K562 (cell line): ENCODE results near the gene B3GALT4. TPM values are rescaled to one million over a fixed set of nuclear protein-coding genes. Genes with fewer than 3 reads are reported as not detected.

Source experiments
- ATAC-seq: fragments of 200-7000 bp; cut with Tn5 transposase; 3 replicates; pipeline ENCODE4 v1.9.1; 2020; ENCODE audit warnings: moderate library complexity
- BruUV-seq: library from RNA; stranded (reverse); fragments of 400-500 nt; replicated peaks from 2 replicates; lab custom pipeline; 2021; lab: Mats Ljungman, UMichigan
- CTCF ChIA-PET: fragments of 300-600 bp; formaldehyde crosslinking; extraction: SDS; loops from one replicate; lab custom pipeline; 2021; ENCODE audit warnings: low intra/inter-chr PET ratio; lab: Yijun Ruan, JAX
- POLR2A ChIA-PET: fragments of 300-600, 350-650 bp; sonication (Branson Sonifier 250); formaldehyde crosslinking; extraction: SDS; loops from one replicate; lab custom pipeline; 2021; ENCODE audit warnings: antibody characterized with exemption, inconsistent platforms; lab: Yijun Ruan, JAX
- DNase-seq, 4 experiments: peaks; one replicate each; pipeline versions ENCODE4 v3.0.0 to v3.0.0-alpha.2; 2011 to 2018; ENCODE audit warnings: low spot score in 3 of 4, mixed read lengths in 3 of 4; ENCODE audit errors: extremely low read depth in 1 of 4
- FAIRE-seq: peaks from 2 replicates; lab custom pipeline; 2011; peaks lifted over from hg19 to GRCh38; lab: Jason Lieb, UNC
- H2AFZ ChIP-seq: 2 replicates; pipeline ENCODE4 v1.6.0; 2011; ENCODE audit warnings: low read depth, low read length, control low read depth, inconsistent platforms
- H3K27ac ChIP-seq: fragments of 200-600 bp; 3 replicates; pipeline ENCODE4 v1.8.0; 2011; ENCODE audit warnings: low read depth, mild to moderate bottlenecking, control low read depth, inconsistent platforms, low read length, moderate library complexity, mixed read lengths; ENCODE audit errors: extremely low read depth
- H3K27me3 ChIP-seq, 2 experiments: fragments of 300-600 bp in 1 of 2; 2 replicates in 1 of 2; 3 replicates in 1 of 2; pipeline versions ENCODE4 v1.6.0 to v1.8.0; 2011; ENCODE audit warnings: inconsistent platforms in 2 of 2, low read length in 2 of 2, mild to moderate bottlenecking in 1 of 2, mixed read lengths in 1 of 2, moderate library complexity in 1 of 2; ENCODE audit not compliant: control insufficient read depth in 2 of 2, insufficient read depth in 2 of 2
- H3K36me3 ChIP-seq: fragments of 300-600 bp; 3 replicates; pipeline ENCODE4 v1.8.0; 2011; ENCODE audit warnings: mild to moderate bottlenecking, low read length, inconsistent platforms; ENCODE audit not compliant: control insufficient read depth, insufficient read depth
- H3K4me1 ChIP-seq, 2 experiments: fragments of 200-600 bp in 1 of 2; replicated peaks in 1 of 2; 2 replicates in 1 of 2; 3 replicates in 1 of 2; pipeline versions ENCODE4 v1.5.1 to v1.8.0; 2011; ENCODE audit warnings: inconsistent platforms in 2 of 2, low read length in 2 of 2, mild to moderate bottlenecking in 1 of 2, mixed read lengths in 1 of 2, moderate library complexity in 1 of 2; ENCODE audit not compliant: control insufficient read depth in 2 of 2, insufficient read depth in 2 of 2
- H3K4me2 ChIP-seq: 2 replicates; pipeline ENCODE4 v1.6.1; 2011; ENCODE audit warnings: low read length, control low read depth, inconsistent platforms, mixed read lengths; ENCODE audit not compliant: insufficient read depth
- H3K4me3 ChIP-seq: fragments of 200-600 bp; sonication (generic), shearing (Covaris generic); 2 replicates; pipeline ENCODE4 v1.5.1; 2016; ENCODE audit warnings: control low read depth, inconsistent platforms
- H3K79me2 ChIP-seq: fragments of 200-600 bp; 3 replicates; pipeline ENCODE4 v1.8.0; 2011; ENCODE audit warnings: low read length, inconsistent platforms; ENCODE audit not compliant: control insufficient read depth, insufficient read depth
- H3K9ac ChIP-seq, 2 experiments: 2 replicates each; pipeline versions ENCODE4 v1.6.0 to v1.6.1; 2011; ENCODE audit warnings: low read depth in 2 of 2, low read length in 2 of 2, control low read depth in 1 of 2, inconsistent platforms in 1 of 2, mild to moderate bottlenecking in 1 of 2, mixed read lengths in 1 of 2; ENCODE audit not compliant: insufficient read depth in 1 of 2
- H3K9me1 ChIP-seq: one replicate; pipeline ENCODE4 v1.6.0; 2011; ENCODE audit warnings: inconsistent platforms, mild to moderate bottlenecking, low read length, moderate library complexity; ENCODE audit not compliant: control insufficient read depth, insufficient read depth
- H3K9me3 ChIP-seq: replicated peaks from 2 replicates; pipeline ENCODE4 v1.5.1; 2011; ENCODE audit warnings: low read depth, low read length, inconsistent platforms; ENCODE audit not compliant: control insufficient read depth, insufficient read depth
- H4K20me1 ChIP-seq: replicated peaks from 2 replicates; pipeline ENCODE4 v1.6.1; 2011; ENCODE audit warnings: low read length, inconsistent platforms, mixed read lengths; ENCODE audit not compliant: control insufficient read depth, insufficient read depth
- BCOR ChIP-seq: fragments of 450-650 bp; IDR thresholded peaks from 2 replicates; pipeline ENCODE4 v1.6.1; 2016
- CHAMP1 ChIP-seq: fragments of 450-650 bp; IDR thresholded peaks from 2 replicates; pipeline ENCODE4 v1.6.1; 2016; ENCODE audit warnings: mild to moderate bottlenecking
- EGR1 ChIP-seq: fragments of 450-650 bp; conservative IDR thresholded peaks from 2 replicates; pipeline ENCODE4 v1.6.1; 2017; ENCODE audit warnings: mild to moderate bottlenecking
- HSF4 ChIP-seq: fragments of 250-450 bp; sonication (Bioruptor Pico); IDR thresholded peaks from 2 replicates; pipeline ENCODE4 v2.1.2; 2022; ENCODE audit warnings: mild to moderate bottlenecking, moderate library complexity, borderline replicate concordance
- IRF1 ChIP-seq: sonication (generic); formaldehyde crosslinking; IDR thresholded peaks from 2 replicates; pipeline ENCODE4 v1.8.0; 2022; ENCODE audit warnings: missing genetic modification reagents, mild to moderate bottlenecking, borderline replicate concordance
- KDM5B ChIP-seq: fragments of 200-600 bp; sonication (generic); IDR thresholded peaks from 2 replicates; pipeline ENCODE4 v1.6.1; 2012; ENCODE audit warnings: low read depth, mild to moderate bottlenecking, moderate library complexity, low read length, control low read depth, inconsistent platforms; ENCODE audit not compliant: insufficient replicate concordance
- MTF1 ChIP-seq: fragments of 250-450 bp; sonication (Bioruptor Pico); IDR thresholded peaks from 2 replicates; pipeline ENCODE4 v1.9.0; 2021; ENCODE audit warnings: moderate library complexity, mild to moderate bottlenecking, inconsistent platforms, borderline replicate concordance
- POLR2B ChIP-seq: fragments of 450-650 bp; IDR thresholded peaks from 2 replicates; pipeline ENCODE4 v1.6.1; 2018; ENCODE audit warnings: low read depth; ENCODE audit not compliant: partially characterized antibody
- POLR2H ChIP-seq: IDR thresholded peaks from 2 replicates; pipeline ENCODE4 v1.6.1; 2016; ENCODE audit warnings: missing genetic modification characterization, low read depth, mild to moderate bottlenecking, control low read depth, missing compliant biosample characterization, moderate library complexity
- RBFOX2 ChIP-seq: fragments of 200-400 bp; formaldehyde crosslinking; IDR thresholded peaks from 2 replicates; pipeline ENCODE4 v1.6.1; 2017; ENCODE audit warnings: low read depth, mild to moderate bottlenecking, low read length, moderate library complexity
- U2AF1 ChIP-seq: fragments of 200-400 bp; formaldehyde crosslinking; optimal IDR thresholded peaks from 2 replicates; pipeline ENCODE3; 2017; ENCODE audit warnings: mild to moderate bottlenecking, low read depth, low read length, moderate library complexity
- XRCC3 ChIP-seq: fragments of 450-650 bp; IDR thresholded peaks from 2 replicates; pipeline ENCODE4 v1.6.1; 2017; ENCODE audit warnings: mild to moderate bottlenecking, moderate library complexity
- ZKSCAN8 ChIP-seq: fragments of 200-800 bp; sonication (Bioruptor generic); IDR thresholded peaks from 2 replicates; pipeline ENCODE4 v1.6.1; 2016; ENCODE audit warnings: missing genetic modification characterization, missing compliant biosample characterization
- ZNF217 ChIP-seq: sonication (generic); formaldehyde crosslinking; IDR thresholded peaks from 2 replicates; pipeline ENCODE4 v1.8.0; 2022; ENCODE audit warnings: mild to moderate bottlenecking, missing genetic modification reagents
- ZNF830 ChIP-seq: fragments of 250-450 bp; sonication (Bioruptor Pico); IDR thresholded peaks from 2 replicates; pipeline ENCODE4 v1.5.0; 2021; ENCODE audit warnings: mild to moderate bottlenecking
- WGBS: fragments of 100-300 bp; shearing (Covaris generic); methylation state at CpG from one replicate; pipeline ENCODE4 v1.1.6; 2016; ENCODE audit warnings: low coverage, mixed read lengths; ENCODE audit not compliant: insufficient coverage; ENCODE audit errors: missing lambda C conversion rate; 5-methylcytosine and 5-hydroxymethylcytosine counted together
- in situ Hi-C: fragments of 300-500 bp; cut with MboI; formaldehyde crosslinking; loops from 4 replicates; pipeline ENCODE4 v1.15.0; 2018; ENCODE audit warnings: inconsistent platforms, mixed read lengths
- intact Hi-C: fragments of 100-400 bp; cut with micrococcal nuclease; formaldehyde crosslinking; loops from 2 replicates; pipeline ENCODE4 v1.14.2; 2022
- polyA plus RNA-seq, 8 experiments: library from polyadenylated mRNA; depleted of rRNA in 4 of 8; stranded (reverse) in 5 of 8; unstranded in 3 of 8; fragments of >200 nt; fragmentation: Nextera tagmentation in 2 of 8; fragmentation: Illumina TruSeq in 1 of 8; extraction: Ambion mirVana in 2 of 8; extraction: Trizol in 1 of 8; gene quantifications; 2 replicates each; pipeline versions ENCODE4 v1.2.1 to v1.2.3, GENCODE V29; 2011 to 2014; ENCODE audit warnings: inconsistent platforms in 1 of 8, missing spikeins in 1 of 8
- total RNA-seq, 7 experiments: library from RNA; depleted of rRNA in 6 of 7; stranded (reverse); fragments of >200 nt in 6 of 7; fragmentation: Illumina TruSeq in 2 of 7; extraction: Trizol in 2 of 7; gene quantifications; 2 replicates each; pipeline versions ENCODE4 v1.2.1 to v1.2.3, GENCODE V29; 2011 to 2021; ENCODE audit warnings: low replicate concordance in 1 of 7
- TF ChIP-seq, protein P1 (sequence below), 3 experiments: IDR thresholded peaks in 2 of 3; conservative IDR thresholded peaks in 1 of 3; 2 replicates each; pipeline ENCODE4 v1.5.1; 2011 to 2012; ENCODE audit warnings: low read length in 3 of 3, mild to moderate bottlenecking in 3 of 3, control low read depth in 2 of 3, improper control_type of control experiment in 1 of 3, inconsistent platforms in 1 of 3, low read depth in 1 of 3, mixed read lengths in 1 of 3, moderate library complexity in 1 of 3; ENCODE audit not compliant: insufficient read depth in 2 of 3

The B3GALT4 gene
- total and polyA plus RNA-seq, 9 of the 15 experiments (the other 6 are each of a cell fraction or from before 2014, with no cell fraction given) = 0.11 to 1.3 (median 0.53) TPM; not detected in 1

GRCh38 chr6:33273129-33273923, 3.6 kb upstream of the B3GALT4 start:
- H2AFZ ChIP-seq = no peak overlapping the region
- H3K4me3 ChIP-seq = peak overlapping the region; percentile 93
- ATAC-seq = no peak
- H3K79me2 ChIP-seq = peaks cover 68% of the 10 kb centered on the region
- 4% methylated on average over 11 of the region's 11 CpGs for WGBS
- H3K27ac ChIP-seq = peak overlapping the region; percentile 98
- no peaks in the 10 kb centered on the region for H3K9me3 ChIP-seq
- BruUV-seq = no TSS peak
- intact Hi-C loops (loop anchor here (10.0 kb wide), 1 partner anchor 301 kb away; no protein-coding TSS in a partner anchor), in situ Hi-C loops (loop anchor here (10.0 kb wide), 1 partner anchor 131 kb away; no protein-coding TSS in a partner anchor)
- CTCF ChIA-PET = no interaction called here
- POLR2A ChIA-PET = interaction anchor here (0.6 to 8.1 kb wide), 9 partner anchors 8 to 1758 kb away, joined by 3 to 90 read pairs (median 12); partner anchors contain the start of genes PFDN6 and WDR46
- H3K27me3 ChIP-seq = no peaks in the 10 kb centered on the region; a peak in 1 of 5 replicates
- peaks cover 28 to 38% of the 10 kb centered on the region in 2 experiments for H3K4me1 ChIP-seq
- DNase-seq = no peak
- H3K9ac ChIP-seq = peak overlapping the region; percentile 92 to 100
- H3K4me2 ChIP-seq = peak overlapping the region; percentile 99
- FAIRE-seq = no peak
- H4K20me1 ChIP-seq = peaks cover 42% of the 10 kb centered on the region
- H3K36me3 ChIP-seq = peaks cover 76% of the 10 kb centered on the region
- no peaks in the 10 kb centered on the region for H3K9me1 ChIP-seq
- TF ChIP-seq, protein P1, sequence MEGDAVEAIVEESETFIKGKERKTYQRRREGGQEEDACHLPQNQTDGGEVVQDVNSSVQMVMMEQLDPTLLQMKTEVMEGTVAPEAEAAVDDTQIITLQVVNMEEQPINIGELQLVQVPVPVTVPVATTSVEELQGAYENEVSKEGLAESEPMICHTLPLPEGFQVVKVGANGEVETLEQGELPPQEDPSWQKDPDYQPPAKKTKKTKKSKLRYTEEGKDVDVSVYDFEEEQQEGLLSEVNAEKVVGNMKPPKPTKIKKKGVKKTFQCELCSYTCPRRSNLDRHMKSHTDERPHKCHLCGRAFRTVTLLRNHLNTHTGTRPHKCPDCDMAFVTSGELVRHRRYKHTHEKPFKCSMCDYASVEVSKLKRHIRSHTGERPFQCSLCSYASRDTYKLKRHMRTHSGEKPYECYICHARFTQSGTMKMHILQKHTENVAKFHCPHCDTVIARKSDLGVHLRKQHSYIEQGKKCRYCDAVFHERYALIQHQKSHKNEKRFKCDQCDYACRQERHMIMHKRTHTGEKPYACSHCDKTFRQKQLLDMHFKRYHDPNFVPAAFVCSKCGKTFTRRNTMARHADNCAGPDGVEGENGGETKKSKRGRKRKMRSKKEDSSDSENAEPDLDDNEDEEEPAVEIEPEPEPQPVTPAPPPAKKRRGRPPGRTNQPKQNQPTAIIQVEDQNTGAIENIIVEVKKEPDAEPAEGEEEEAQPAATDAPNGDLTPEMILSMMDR (IDR thresholded peaks at IDR 0.05 in 2 of 3, conservative IDR thresholded peaks at IDR 0.05 in 1 of 3; ENCODE audit: insufficient read depth in 2 of 3, low read depth in 1 of 3, low read length in 3 of 3) = no peak
- TF ChIP-seq MTF1 (CRISPR knock-in tag) (no peak), ZKSCAN8 (CRISPR knock-in tag) (peak; percentile 51; the same call in 1 of the 2 replicates), BCOR (no peak), CHAMP1 (no peak), KDM5B (peak; percentile 3), EGR1 (peak; percentile 50; the same call in 1 of the 2 replicates), ZNF217 (CRISPR knock-in tag) (no peak), POLR2B (peak; percentile 23), RBFOX2 (peak; percentile 76), IRF1 (CRISPR knock-in tag) (no peak), HSF4 (CRISPR knock-in tag) (no peak), POLR2H (tag) (no peak; the same call in 1 of the 2 replicates), ZNF830 (no peak), U2AF1 (peak; percentile 30), XRCC3 (no peak)
